GM12878 (cell line): Measurements from ENCODE around the gene STPG4. TPM values are rescaled to one million over a fixed set of nuclear protein-coding genes. Genes with fewer than 3 reads are reported as not detected.

Experiments
- ATAC-seq: fragments of 200-7000 bp; cut with Tn5 transposase; 3 replicates; pipeline ENCODE4 v1.9.1; 2020; ENCODE audit warnings: mild to moderate bottlenecking, moderate library complexity
- BruUV-seq: library from RNA; stranded (reverse); fragments of 400-500 nt; replicated peaks from 2 replicates; lab custom pipeline; 2021; lab: Mats Ljungman, UMichigan
- CTCF ChIA-PET: fragments of 300-600 bp; sonication (Branson Sonifier 250); formaldehyde crosslinking; extraction: SDS; loops from one replicate; lab custom pipeline; 2021; ENCODE audit warnings: inconsistent platforms; lab: Yijun Ruan, JAX
- POLR2A ChIA-PET: fragments of 350-600 bp; formaldehyde crosslinking; extraction: SDS; loops from one replicate; lab custom pipeline; 2021; ENCODE audit warnings: inconsistent platforms; lab: Charles Lee
- RAD21 ChIA-PET: fragments of 300-600 bp; sonication (Branson Sonifier 250); formaldehyde crosslinking; loops from one replicate; lab custom pipeline; 2023; ENCODE audit warnings: antibody characterized with exemption; ENCODE audit not compliant: unreplicated experiment; lab: Charles Lee
- SMC1A ChIA-PET: fragments of 300-600 bp; sonication (Branson Sonifier 250); formaldehyde crosslinking; loops from one replicate; lab custom pipeline; 2023; ENCODE audit not compliant: unreplicated experiment, uncharacterized antibody; lab: Charles Lee
- DNase-seq: peaks from one replicate; pipeline ENCODE4 v3.0.0-alpha.2; 2011; ENCODE audit warnings: low read depth, low spot score
- FAIRE-seq: peaks from 3 replicates; lab custom pipeline; 2011; peaks lifted over from hg19 to GRCh38; lab: Jason Lieb, UNC
- H2AFZ ChIP-seq: 2 replicates; pipeline ENCODE4 v1.6.0; 2011; ENCODE audit warnings: low read depth, low read length, control low read depth; ENCODE audit not compliant: control insufficient read depth
- H3K27ac ChIP-seq: 2 replicates; pipeline ENCODE4 v1.5.1; 2011; ENCODE audit warnings: control low read depth; ENCODE audit not compliant: control insufficient read depth, insufficient read depth
- H3K27me3 ChIP-seq, 2 experiments: replicated peaks in 1 of 2; 2 replicates each; pipeline versions ENCODE4 v1.6.0 to v1.6.1; 2011; ENCODE audit warnings: low read length in 1 of 2; ENCODE audit not compliant: control insufficient read depth in 2 of 2, insufficient read depth in 2 of 2
- H3K36me3 ChIP-seq, 2 experiments: 2 replicates each; pipeline ENCODE4 v1.5.1; 2011; ENCODE audit warnings: low read length in 1 of 2; ENCODE audit not compliant: control insufficient read depth in 2 of 2, insufficient read depth in 2 of 2
- H3K4me1 ChIP-seq: 2 replicates; pipeline ENCODE4 v1.6.1; 2011; ENCODE audit warnings: mild to moderate bottlenecking, low read length, moderate library complexity, mixed read lengths; ENCODE audit not compliant: control insufficient read depth, insufficient read depth
- H3K4me2 ChIP-seq: 2 replicates; pipeline ENCODE4 v1.6.0; 2011; ENCODE audit warnings: control low read depth; ENCODE audit not compliant: control insufficient read depth, insufficient read depth
- H3K4me3 ChIP-seq: fragments of 200-600 bp; sonication (generic); 2 replicates; pipeline ENCODE4 v1.5.1; 2016
- H3K79me2 ChIP-seq: 2 replicates; pipeline ENCODE4 v1.6.0; 2011; ENCODE audit warnings: low read length; ENCODE audit not compliant: control insufficient read depth, insufficient read depth
- H3K9ac ChIP-seq: 2 replicates; pipeline ENCODE4 v1.8.0; 2011; ENCODE audit warnings: low read length, control low read depth, mixed read lengths; ENCODE audit not compliant: control insufficient read depth, insufficient read depth
- H3K9me3 ChIP-seq: replicated peaks from 3 replicates; pipeline ENCODE4 v1.5.1; 2011; ENCODE audit warnings: mild to moderate bottlenecking, low read length; ENCODE audit not compliant: control insufficient read depth, insufficient read depth
- H4K20me1 ChIP-seq: 2 replicates; pipeline ENCODE4 v1.6.0; 2011; ENCODE audit not compliant: control insufficient read depth, insufficient read depth
- ASH2L ChIP-seq: fragments of 300-600, 200-600 bp; sonication (generic); IDR thresholded peaks from 2 replicates; pipeline ENCODE4 v1.6.1; 2017; ENCODE audit warnings: low read depth, mild to moderate bottlenecking, borderline replicate concordance
- FOXM1 ChIP-seq: IDR thresholded peaks from 2 replicates; pipeline ENCODE4 v1.6.1; 2012; ENCODE audit warnings: low read depth, mild to moderate bottlenecking, inconsistent platforms, low read length, moderate library complexity
- HDGF ChIP-seq: fragments of 450-650 bp; IDR thresholded peaks from 2 replicates; pipeline ENCODE4 v1.6.1; 2016; ENCODE audit warnings: antibody characterized with exemption
- JUND ChIP-seq: IDR thresholded peaks from 2 replicates; pipeline ENCODE4 v1.6.1; 2012; ENCODE audit warnings: low read depth, mild to moderate bottlenecking, low read length, improper control_type of control experiment, moderate library complexity
- NBN ChIP-seq: fragments of 450-650 bp; IDR thresholded peaks from 2 replicates; pipeline ENCODE4 v1.6.1; 2016
- RAD51 ChIP-seq: fragments of 450-650 bp; IDR thresholded peaks from 2 replicates; pipeline ENCODE4 v1.6.1; 2016; ENCODE audit warnings: moderate library complexity, mild to moderate bottlenecking, inconsistent platforms
- STAT1 ChIP-seq: fragments of 450-650 bp; conservative IDR thresholded peaks from 2 replicates; pipeline ENCODE4 v1.6.1; 2014; ENCODE audit warnings: antibody characterized with exemption, mild to moderate bottlenecking
- ZNF24 ChIP-seq: fragments of 450-650 bp; IDR thresholded peaks from 2 replicates; pipeline ENCODE4 v1.6.1; 2017; ENCODE audit warnings: antibody characterized with exemption, mild to moderate bottlenecking
- ZNF274 ChIP-seq: IDR thresholded peaks from one replicate; pipeline ENCODE4 v1.8.0; 2011; ENCODE audit not compliant: insufficient read length, insufficient read depth
- WGBS: methylation state at CpG from one replicate; pipeline ENCODE4 v1.1.6; 2016; ENCODE audit warnings: low lambda C conversion rate; ENCODE audit not compliant: insufficient replicate concordance, insufficient coverage; ENCODE audit errors: missing lambda C conversion rate; 5-methylcytosine and 5-hydroxymethylcytosine counted together
- in situ Hi-C: fragments of 300-500 bp; cut with MboI; formaldehyde crosslinking; loops from 9 replicates; pipeline ENCODE4 v1.14.3; 2018; ENCODE audit warnings: mixed read lengths
- intact Hi-C: fragments of 100-400 bp; cut with micrococcal nuclease; formaldehyde crosslinking; loops from one replicate; pipeline ENCODE4 v1.14.2; 2022; ENCODE audit not compliant: unreplicated experiment
- polyA plus RNA-seq, 11 experiments: library from polyadenylated mRNA; depleted of rRNA in 4 of 11; unstranded in 6 of 11; stranded (reverse) in 5 of 11; fragments of >200 nt; fragmentation: Nextera tagmentation in 4 of 11; fragmentation: Illumina TruSeq in 1 of 11; extraction: Ambion mirVana in 4 of 11; extraction: Trizol in 1 of 11; gene quantifications; 1 replicate in 1 of 11; 2 replicates in 10 of 11; pipeline versions ENCODE4 v1.2.1 to v1.2.3, GENCODE V29; 2011 to 2016; ENCODE audit warnings: inconsistent platforms in 2 of 11, missing spikeins in 2 of 11, low read depth in 1 of 11
- total RNA-seq, 4 experiments: library from RNA; depleted of rRNA in 3 of 4; stranded (reverse); fragments of >200 nt in 3 of 4; fragmentation: Illumina TruSeq in 1 of 4; extraction: Trizol in 1 of 4; gene quantifications; 2 replicates each; pipeline versions ENCODE4 v1.2.1 to v1.2.3, GENCODE V29; 2013 to 2021
- TF ChIP-seq, protein P1 (sequence below): fragments of 450-650 bp; IDR thresholded peaks from 2 replicates; pipeline ENCODE4 v1.6.1; 2017; ENCODE audit warnings: mild to moderate bottlenecking
- TF ChIP-seq, protein P2 (sequence below): IDR thresholded peaks from 2 replicates; pipeline ENCODE4 v1.6.1; 2011; ENCODE audit warnings: mild to moderate bottlenecking, low read depth, low read length, moderate library complexity; ENCODE audit not compliant: insufficient replicate concordance

The STPG4 gene
- total and polyA plus RNA-seq, 10 of the 15 experiments (the other 5 are each of a cell fraction or from before 2014, with no cell fraction given) = 0.10 to 0.29 (median 0.19) TPM; not detected in 3

- no peak for TF ChIP-seq NBN
- no peak for TF ChIP-seq ZNF274
Measured at GRCh38 chr2:47075361-47076125, 79.6 kb downstream of the STPG4 start (continued).

DNA sequence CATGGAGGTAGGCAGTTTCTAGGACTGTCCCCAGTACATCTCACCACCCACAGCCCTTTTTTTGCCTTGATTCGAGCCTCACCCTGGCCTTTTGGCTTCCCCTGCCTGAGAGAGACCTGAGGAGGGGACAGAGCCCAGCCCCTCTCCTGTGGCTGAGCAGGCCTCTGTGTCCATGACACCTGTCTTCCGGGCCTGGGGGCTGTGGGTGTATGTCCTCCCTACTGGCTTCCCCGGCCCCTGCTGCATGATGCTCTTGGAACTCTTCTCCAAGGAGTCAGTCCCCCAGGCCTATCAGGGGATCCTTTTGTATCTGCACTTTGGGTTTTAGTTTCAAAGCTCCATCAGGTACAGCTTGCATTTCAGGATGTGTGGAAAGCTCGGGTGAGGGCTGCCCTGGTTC lies 80.4 kb downstream of the STPG4 start:
- CTCF ChIA-PET = interaction anchor here (0.6 kb wide), 1 partner anchor 233 kb away, joined by 3 read pairs; no protein-coding TSS in a partner anchor
- peaks cover 28% of the 10 kb centered on the region for H3K4me1 ChIP-seq
- FAIRE-seq = no peak

More for the DNA sequence above, 80.4 kb downstream of the STPG4 start:
- in situ Hi-C loops = no loop called here
- ChIA-PET SMC1A (no interaction called here), RAD21 (no interaction called here), POLR2A (no interaction called here)
- Histone ChIP-seq H3K36me3 (peaks cover 0 to 5% of the 10 kb centered on the region in 2 experiments; a peak in 3 of 4 replicates), H3K4me2 (no peak overlapping the region), H3K4me3 (no peak overlapping the region), H3K27me3 (no peaks in the 10 kb centered on the region), H2AFZ (no peak overlapping the region), H3K9me3 (no peaks in the 10 kb centered on the region), H3K9ac (no peak overlapping the region), H3K27ac (no peak overlapping the region), H3K79me2 (no peaks in the 10 kb centered on the region), H4K20me1 (peaks cover 7% of the 10 kb centered on the region)
- BruUV-seq = no TSS peak
- DNase-seq = no peak
- ATAC-seq = no peak
- WGBS = 68% methylated on average over 4 of the region's 4 CpGs
- intact Hi-C loops = loop anchor here (5.0 kb wide), 1 partner anchor 248 kb away; no protein-coding TSS in a partner anchor
- TF ChIP-seq FOXM1 (no peak), JUND (no peak), ASH2L (no peak), RAD51 (no peak), STAT1 (no peak), HDGF (no peak), ZNF24 (no peak)
- TF ChIP-seq, protein P1, sequence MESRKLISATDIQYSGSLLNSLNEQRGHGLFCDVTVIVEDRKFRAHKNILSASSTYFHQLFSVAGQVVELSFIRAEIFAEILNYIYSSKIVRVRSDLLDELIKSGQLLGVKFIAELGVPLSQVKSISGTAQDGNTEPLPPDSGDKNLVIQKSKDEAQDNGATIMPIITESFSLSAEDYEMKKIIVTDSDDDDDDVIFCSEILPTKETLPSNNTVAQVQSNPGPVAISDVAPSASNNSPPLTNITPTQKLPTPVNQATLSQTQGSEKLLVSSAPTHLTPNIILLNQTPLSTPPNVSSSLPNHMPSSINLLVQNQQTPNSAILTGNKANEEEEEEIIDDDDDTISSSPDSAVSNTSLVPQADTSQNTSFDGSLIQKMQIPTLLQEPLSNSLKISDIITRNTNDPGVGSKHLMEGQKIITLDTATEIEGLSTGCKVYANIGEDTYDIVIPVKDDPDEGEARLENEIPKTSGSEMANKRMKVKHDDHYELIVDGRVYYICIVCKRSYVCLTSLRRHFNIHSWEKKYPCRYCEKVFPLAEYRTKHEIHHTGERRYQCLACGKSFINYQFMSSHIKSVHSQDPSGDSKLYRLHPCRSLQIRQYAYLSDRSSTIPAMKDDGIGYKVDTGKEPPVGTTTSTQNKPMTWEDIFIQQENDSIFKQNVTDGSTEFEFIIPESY = no peak
- TF ChIP-seq, protein P2, sequence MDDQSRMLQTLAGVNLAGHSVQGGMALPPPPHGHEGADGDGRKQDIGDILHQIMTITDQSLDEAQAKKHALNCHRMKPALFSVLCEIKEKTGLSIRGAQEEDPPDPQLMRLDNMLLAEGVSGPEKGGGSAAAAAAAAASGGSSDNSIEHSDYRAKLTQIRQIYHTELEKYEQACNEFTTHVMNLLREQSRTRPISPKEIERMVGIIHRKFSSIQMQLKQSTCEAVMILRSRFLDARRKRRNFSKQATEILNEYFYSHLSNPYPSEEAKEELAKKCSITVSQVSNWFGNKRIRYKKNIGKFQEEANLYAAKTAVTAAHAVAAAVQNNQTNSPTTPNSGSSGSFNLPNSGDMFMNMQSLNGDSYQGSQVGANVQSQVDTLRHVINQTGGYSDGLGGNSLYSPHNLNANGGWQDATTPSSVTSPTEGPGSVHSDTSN = no peak
